Pancreas (tissue), 10 donors: ENCODE measurements around the gene CTDSP2. TPM values are rescaled to one million over a fixed set of nuclear protein-coding genes. Genes with fewer than 3 reads are reported as not detected.
"Not testable (repeated sequence)": the region's sequence is repeated elsewhere in the genome, so short reads cannot be mapped to it uniquely, and the experiment has no call there.

Experiments
- ATAC-seq, 4 donors: fragments of 200-7000 bp; cut with Tn5 transposase; one replicate each; pipeline versions ENCODE4 v1.8.0 to v1.9.1; 2020; ENCODE audit warnings: mild to moderate bottlenecking in 4 of 4, moderate library complexity in 4 of 4
- DNase-seq, 6 donors: peaks; one replicate each; pipeline ENCODE4 v3.0.0-alpha.2; 2020
- FAIRE-seq: peaks from 2 replicates; lab custom pipeline; 2012; peaks lifted over from hg19 to GRCh38; lab: Jason Lieb, UNC
- H3K27ac ChIP-seq, 4 donors: fragments of 200-600 bp; sonication (generic); 1 replicate in 3 of 4; 2 replicates in 1 of 4; pipeline versions ENCODE4 v1.5.0 to v1.8.0; 2020
- H3K27me3 ChIP-seq, 4 donors: fragments of 200-600 bp; one replicate each; pipeline ENCODE4 v1.8.0; 2021
- H3K36me3 ChIP-seq, 3 donors: fragments of 200-600 bp; sonication (generic) in 1 of 3; one replicate each; pipeline versions ENCODE4 v1.5.0 to v1.8.0; 2020 to 2021
- H3K4me1 ChIP-seq, 3 donors: fragments of 200-600 bp; one replicate each; pipeline ENCODE4 v1.8.0; 2021
- H3K4me3 ChIP-seq, 4 donors: fragments of 200-600 bp; sonication (generic) in 2 of 4; one replicate each; pipeline versions ENCODE4 v1.5.0 to v1.8.0; 2020 to 2021
- H3K9me3 ChIP-seq, 4 donors: fragments of 200-600 bp; one replicate each; pipeline ENCODE4 v1.8.0; 2021
- WGBS, 2 donors: extraction: QIAGEN DNeasy Blood & Tissue Kit; methylation state at CpG; one replicate each; pipeline ENCODE4 v1.1.7; 2013; 5-methylcytosine and 5-hydroxymethylcytosine counted together
- intact Hi-C, 3 donors: fragments of 100-400 bp; cut with DNase I; formaldehyde crosslinking; loops; one replicate each; pipeline versions ENCODE4 v1.11.1 to v1.14.2; 2022
- polyA plus RNA-seq, 2 donors: library from polyadenylated mRNA; stranded (reverse); fragments of 200-250 nt; gene quantifications; one replicate each; pipeline ENCODE4 v1.2.3, GENCODE V29; 2013
- total RNA-seq, 6 donors: library from RNA; stranded (reverse); fragmentation: NEBNext Ultra II Directional in 4 of 6; extraction: Animal tissue kit (Norgen Biotek cat#: 25700) in 4 of 6; gene quantifications; one replicate each; pipeline versions ENCODE4 v1.2.1 to v1.2.4, GENCODE V29; 2021 to 2023
- TF ChIP-seq, protein P1 (sequence below), 4 donors: fragments of 200-600 bp; sonication (generic) in 3 of 4; IDR thresholded peaks; one replicate each; pipeline versions ENCODE4 v1.5.0 to v1.8.0; 2021; ENCODE audit warnings: antibody characterized with exemption in 4 of 4
- donor health status: healthy with polysubstance abuse.
- donor health status: DM: no; HTN: no; CAD: no; lungs with moderate emphysema.
- donor health status: DM: no; HTN: no; CAD: no.
- donor health status: control.
- donor health status: control.
- donor health status: Bipolar disorder and iron deficiency.
- donor health status: DM: yes; HTN: yes; CAD: no.
- donor health status: DM: no; HTN: no; CAD: no.
- donor health status: DM: no; HTN: no; CAD: no.
- donor health status: DM: yes; HTN: yes; CAD: no.

CTDSP2 gene
- total and polyA plus RNA-seq, 8 donors, result 38.7 to 165 (median 90.3) TPM

DNA sequence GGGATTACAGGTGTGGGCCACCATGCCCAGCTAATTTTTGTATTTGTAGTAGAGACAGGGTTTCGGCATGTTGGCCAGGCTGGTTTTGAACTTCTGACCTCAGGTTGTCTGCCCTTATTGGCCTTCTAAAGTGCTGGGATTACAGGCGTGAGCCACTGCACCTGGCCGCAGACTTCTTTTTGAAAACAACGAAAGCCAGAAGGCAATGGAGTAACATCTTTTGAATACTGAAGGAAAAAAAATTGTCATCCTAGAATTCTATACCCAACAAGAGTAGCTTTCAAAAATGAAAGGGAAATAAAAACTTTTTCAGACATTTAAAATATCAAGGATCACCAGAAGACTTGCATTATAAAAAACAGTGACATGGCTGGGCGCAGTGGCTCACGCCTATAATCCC lies 38.7 kb upstream of the CTDSP2 start:
- H3K27ac ChIP-seq, result no peak overlapping the region
- no peak overlapping the region for H3K4me3 ChIP-seq
- intact Hi-C loops, result no loop called here
- no peaks in the 10 kb centered on the region for H3K27me3 ChIP-seq
- peaks cover 0 to 3% (median 0%) of the 10 kb centered on the region in 3 donors for H3K4me1 ChIP-seq
- no peak for ATAC-seq
- TF ChIP-seq, protein P1, sequence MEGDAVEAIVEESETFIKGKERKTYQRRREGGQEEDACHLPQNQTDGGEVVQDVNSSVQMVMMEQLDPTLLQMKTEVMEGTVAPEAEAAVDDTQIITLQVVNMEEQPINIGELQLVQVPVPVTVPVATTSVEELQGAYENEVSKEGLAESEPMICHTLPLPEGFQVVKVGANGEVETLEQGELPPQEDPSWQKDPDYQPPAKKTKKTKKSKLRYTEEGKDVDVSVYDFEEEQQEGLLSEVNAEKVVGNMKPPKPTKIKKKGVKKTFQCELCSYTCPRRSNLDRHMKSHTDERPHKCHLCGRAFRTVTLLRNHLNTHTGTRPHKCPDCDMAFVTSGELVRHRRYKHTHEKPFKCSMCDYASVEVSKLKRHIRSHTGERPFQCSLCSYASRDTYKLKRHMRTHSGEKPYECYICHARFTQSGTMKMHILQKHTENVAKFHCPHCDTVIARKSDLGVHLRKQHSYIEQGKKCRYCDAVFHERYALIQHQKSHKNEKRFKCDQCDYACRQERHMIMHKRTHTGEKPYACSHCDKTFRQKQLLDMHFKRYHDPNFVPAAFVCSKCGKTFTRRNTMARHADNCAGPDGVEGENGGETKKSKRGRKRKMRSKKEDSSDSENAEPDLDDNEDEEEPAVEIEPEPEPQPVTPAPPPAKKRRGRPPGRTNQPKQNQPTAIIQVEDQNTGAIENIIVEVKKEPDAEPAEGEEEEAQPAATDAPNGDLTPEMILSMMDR (IDR thresholded peaks at IDR 0.05), result no peak
- no peaks in the 10 kb centered on the region for H3K9me3 ChIP-seq
- WGBS, 2 donors, result 96% methylated on average over 6 of the region's 6 CpGs
- DNase-seq, result no peak
- no peak for FAIRE-seq
- H3K36me3 ChIP-seq, result no peaks in the 10 kb centered on the region

DNA sequence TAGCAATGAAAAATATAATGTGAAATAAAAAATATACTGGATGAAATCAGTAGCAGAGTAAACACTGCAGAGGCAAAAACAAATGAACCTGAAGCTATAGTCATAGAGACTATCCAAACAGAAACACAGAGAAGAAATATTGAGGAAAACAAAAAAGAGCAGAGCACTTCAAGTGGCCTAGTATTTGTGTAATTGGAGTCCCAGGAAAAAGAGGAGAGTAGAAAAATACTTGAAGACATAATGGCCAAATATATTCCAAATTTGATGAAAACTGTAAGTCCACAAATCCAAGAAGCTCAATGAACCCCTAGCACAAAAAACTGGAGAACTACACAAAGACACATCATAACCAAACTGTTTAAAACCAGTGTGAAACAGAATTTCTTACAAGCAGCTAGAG lies 37.2 kb upstream of the CTDSP2 start:
- Histone ChIP-seq H3K27me3 (no peaks in the 10 kb centered on the region), H3K9me3 (no peaks in the 10 kb centered on the region), H3K4me3 (no peak overlapping the region), H3K27ac (no peak overlapping the region), H3K36me3 (no peaks in the 10 kb centered on the region), H3K4me1 (peaks cover 0 to 3% (median 0%) of the 10 kb centered on the region in 3 donors)
- ATAC-seq, result no peak
- DNase-seq, result no peak
- TF ChIP-seq, protein P1 (IDR thresholded peaks at IDR 0.05), result no peak
- intact Hi-C loops, result no loop called here
- no peak for FAIRE-seq

- ATAC-seq (no peak), FAIRE-seq (no peak), DNase-seq (no peak)
- Histone ChIP-seq H3K4me1 (peaks cover 0 to 3% (median 0%) of the 10 kb centered on the region in 3 donors), H3K9me3 (no peaks in the 10 kb centered on the region), H3K27ac (no peak overlapping the region), H3K4me3 (no peak overlapping the region), H3K27me3 (no peaks in the 10 kb centered on the region), H3K36me3 (no peaks in the 10 kb centered on the region)
- WGBS, 2 donors, result 79 to 90% methylated on average over 1 of the region's 1 CpG
- TF ChIP-seq, protein P1 (IDR thresholded peaks at IDR 0.05), result no peak
- intact Hi-C loops, result no loop called here
Observed at GRCh38 chr12:57883057-57883456, 36.5 kb upstream of the CTDSP2 start.

GRCh38 chr12:57882575-57882974 lies 36.0 kb upstream of the CTDSP2 start:
- TF ChIP-seq, protein P1 (IDR thresholded peaks at IDR 0.05), result no peak
- H3K4me3 ChIP-seq, result no peak overlapping the region
- ATAC-seq (no peak), DNase-seq (no peak), FAIRE-seq (no peak)
- H3K36me3 ChIP-seq, result no peaks in the 10 kb centered on the region
- H3K27ac ChIP-seq, result no peak overlapping the region
- H3K9me3 ChIP-seq, result no peaks in the 10 kb centered on the region
- intact Hi-C loops, result no loop called here
- H3K4me1 ChIP-seq, result no peaks in the 10 kb centered on the region
- H3K27me3 ChIP-seq, result no peaks in the 10 kb centered on the region

- H3K36me3 ChIP-seq, result no peaks in the 10 kb centered on the region
- TF ChIP-seq, protein P1 (IDR thresholded peaks at IDR 0.05), result no peak
- no peak overlapping the region for H3K27ac ChIP-seq
- H3K4me3 ChIP-seq, result no peak overlapping the region
- intact Hi-C loops, result no loop called here
- no peaks in the 10 kb centered on the region for H3K27me3 ChIP-seq
- DNase-seq, result no peak
- no peaks in the 10 kb centered on the region for H3K4me1 ChIP-seq
- FAIRE-seq, result no peak
- no peaks in the 10 kb centered on the region for H3K9me3 ChIP-seq
- peak in 3 of 4 donors; percentile 31 to 51 (median 37) for ATAC-seq
Observed at GRCh38 chr12:57881475-57881874, 34.9 kb upstream of the CTDSP2 start.

DNA sequence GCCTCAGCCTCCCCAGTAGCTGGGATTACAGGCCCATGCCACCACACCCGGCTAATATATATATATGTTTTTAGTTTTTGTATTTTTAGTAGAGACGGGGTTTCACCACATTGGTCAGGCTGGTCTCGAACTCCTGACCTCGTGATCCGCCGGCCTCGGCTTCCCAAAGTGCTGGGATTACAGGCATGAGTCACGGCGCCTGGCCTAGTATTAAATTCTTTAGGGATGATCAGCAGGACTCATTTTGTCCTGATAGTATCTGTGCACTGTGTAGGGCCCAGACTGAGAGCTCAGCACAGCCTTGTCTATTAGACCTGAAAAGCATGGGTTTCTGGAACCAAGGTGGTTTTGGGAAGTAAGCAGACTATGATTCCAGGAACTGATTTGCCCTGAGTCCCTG lies 34.5 kb upstream of the CTDSP2 start:
- not testable (repeated sequence) for H3K36me3 ChIP-seq

More for the DNA sequence above, 34.5 kb upstream of the CTDSP2 start:
- H3K27ac ChIP-seq, ATAC-seq, intact Hi-C loops, H3K27me3 ChIP-seq, DNase-seq, H3K4me1 ChIP-seq, H3K9me3 ChIP-seq, FAIRE-seq, H3K4me3 ChIP-seq: not testable (repeated sequence)
- 89 to 95% methylated on average over 9 of the region's 9 CpGs for WGBS, 2 donors
